GM23338 (cell line): ENCODE results near the gene HYAL1. TPM values are rescaled to one million over a fixed set of nuclear protein-coding genes. Genes with fewer than 3 reads are reported as not detected.

Source experiments
- ATAC-seq: fragments of 200-7000 bp; cut with Tn5 transposase; 3 replicates; pipeline ENCODE4 v1.9.1; 2020
- DNase-seq: peaks from one replicate; pipeline ENCODE4 v3.0.0-alpha.2; 2015; ENCODE audit warnings: low spot score
- H2AFZ ChIP-seq: fragments of 200-600 bp; sonication (generic); 2 replicates; pipeline ENCODE4 v1.8.0; 2016; ENCODE audit warnings: antibody characterized with exemption, mild to moderate bottlenecking, moderate library complexity
- H3F3A ChIP-seq: fragments of 200-600 bp; sonication (generic); replicated peaks from 2 replicates; pipeline ENCODE4 v1.8.0; 2017; ENCODE audit warnings: antibody characterized with exemption, mixed run types, low read depth
- H3K27ac ChIP-seq: fragments of 200-600 bp; sonication (generic); 2 replicates; pipeline ENCODE4 v1.6.1; 2016; ENCODE audit warnings: low read depth
- H3K27me3 ChIP-seq: fragments of 200-600 bp; sonication (generic); 2 replicates; pipeline ENCODE4 v1.8.0; 2016; ENCODE audit warnings: mild to moderate bottlenecking, mixed run types, moderate library complexity; ENCODE audit not compliant: insufficient read depth
- H3K36me3 ChIP-seq: fragments of 200-600 bp; sonication (generic); 2 replicates; pipeline ENCODE4 v1.8.0; 2016; ENCODE audit warnings: mild to moderate bottlenecking; ENCODE audit not compliant: insufficient read depth
- H3K4me1 ChIP-seq: fragments of 200-600 bp; sonication (generic); 2 replicates; pipeline ENCODE4 v1.8.0; 2016; ENCODE audit warnings: mild to moderate bottlenecking, moderate library complexity; ENCODE audit not compliant: insufficient read depth
- H3K4me2 ChIP-seq: fragments of 200-600 bp; sonication (generic); 2 replicates; pipeline ENCODE4 v1.7.1; 2017; ENCODE audit warnings: mixed run types
- H3K4me3 ChIP-seq: fragments of 200-600 bp; sonication (generic); 2 replicates; pipeline ENCODE4 v1.6.1; 2016; ENCODE audit warnings: mixed run types
- H3K79me2 ChIP-seq: fragments of 200-600 bp; sonication (generic); replicated peaks from 2 replicates; pipeline ENCODE4 v1.8.0; 2017; ENCODE audit warnings: mild to moderate bottlenecking; ENCODE audit not compliant: insufficient read depth
- H3K9me2 ChIP-seq: fragments of 200-600 bp; sonication (generic); 2 replicates; pipeline ENCODE4 v1.8.0; 2017; ENCODE audit not compliant: insufficient read depth
- H4K20me1 ChIP-seq: fragments of 200-600 bp; sonication (generic); replicated peaks from 2 replicates; pipeline ENCODE4 v1.8.0; 2017; ENCODE audit warnings: mild to moderate bottlenecking; ENCODE audit not compliant: insufficient read depth
- H3K27ac Mint-ChIP-seq: 2 replicates; pipeline ENCODE4 v1.8.0; 2020; ENCODE audit warnings: inconsistent platforms, mild to moderate bottlenecking, moderate library complexity, mixed read lengths
- H3K27me3 Mint-ChIP-seq: 3 replicates; pipeline ENCODE4 v1.8.0; 2022; ENCODE audit warnings: low read depth, mild to moderate bottlenecking, moderate library complexity, mixed read lengths, inconsistent platforms; ENCODE audit not compliant: insufficient read depth, poor library complexity
- H3K36me3 Mint-ChIP-seq: 3 replicates; pipeline ENCODE4 v1.8.0; 2021; ENCODE audit warnings: low read depth, mild to moderate bottlenecking, inconsistent platforms, moderate library complexity, mixed read lengths
- H3K4me1 Mint-ChIP-seq: 3 replicates; pipeline ENCODE4 v1.8.0; 2020; ENCODE audit warnings: mild to moderate bottlenecking, inconsistent platforms, mixed read lengths
- H3K4me3 Mint-ChIP-seq: 3 replicates; pipeline ENCODE4 v1.8.0; 2021; ENCODE audit warnings: moderate library complexity, mild to moderate bottlenecking, inconsistent platforms, mixed read lengths
- H3K9me3 Mint-ChIP-seq: 3 replicates; pipeline ENCODE4 v1.8.0; 2020; ENCODE audit warnings: moderate library complexity, mild to moderate bottlenecking, inconsistent platforms, mixed read lengths
- CREB1 ChIP-seq: fragments of 250-450 bp; sonication (Bioruptor Pico); IDR thresholded peaks from 2 replicates; pipeline ENCODE4 v1.5.0; 2020; ENCODE audit warnings: low read depth, mild to moderate bottlenecking, moderate library complexity
- CTCF ChIP-seq, 2 experiments: fragments of 200-600 bp in 1 of 2; sonication (generic) in 1 of 2; conservative IDR thresholded peaks; 2 replicates each; pipeline versions ENCODE4 v1.5.1 to v1.6.1; 2016 to 2017; ENCODE audit warnings: antibody characterized with exemption in 2 of 2, low read depth in 2 of 2, mild to moderate bottlenecking in 2 of 2, moderate library complexity in 1 of 2
- EZH2 ChIP-seq: fragments of 200-600 bp; sonication (generic); IDR thresholded peaks from one replicate; pipeline ENCODE4 v1.8.0; 2017; ENCODE audit warnings: antibody characterized with exemption, mild to moderate bottlenecking, low read depth; ENCODE audit not compliant: unreplicated experiment
- EZH2phosphoT487 ChIP-seq: fragments of 200-600 bp; sonication (generic); IDR thresholded peaks from one replicate; pipeline ENCODE4 v1.8.1; 2018; ENCODE audit warnings: antibody characterized with exemption; ENCODE audit not compliant: unreplicated experiment
- JUNB ChIP-seq: IDR thresholded peaks from one replicate; pipeline ENCODE4 v1.6.1; 2016; ENCODE audit warnings: antibody characterized with exemption; ENCODE audit not compliant: unreplicated experiment
- NANOG ChIP-seq: IDR thresholded peaks from 2 replicates; pipeline ENCODE4 v1.6.1; 2016; ENCODE audit warnings: antibody characterized with exemption, borderline replicate concordance
- POLR2AphosphoS5 ChIP-seq: IDR thresholded peaks from 2 replicates; pipeline ENCODE4 v1.6.1; 2016; ENCODE audit warnings: antibody characterized with exemption, low read depth
- STAT1 ChIP-seq: IDR thresholded peaks from one replicate; pipeline ENCODE4 v1.6.1; 2016; ENCODE audit warnings: antibody characterized with exemption; ENCODE audit not compliant: unreplicated experiment
- ZNF114 ChIP-seq: fragments of 250-450 bp; sonication (Bioruptor Pico); IDR thresholded peaks from 2 replicates; pipeline ENCODE4 v1.5.0; 2020; ENCODE audit warnings: mild to moderate bottlenecking, moderate library complexity
- ZNF331 ChIP-seq: fragments of 250-450 bp; sonication (Bioruptor Pico); IDR thresholded peaks from 2 replicates; pipeline ENCODE4 v1.5.0; 2020; ENCODE audit warnings: low read depth, mild to moderate bottlenecking, moderate library complexity
- polyA plus RNA-seq: library from polyadenylated mRNA; unstranded; fragments of >200 nt; fragmentation: Nextera tagmentation; extraction: Ambion mirVana; gene quantifications from 2 replicates; pipeline ENCODE4 v1.2.1, GENCODE V29; 2016
- total RNA-seq: library from RNA; depleted of rRNA; stranded (reverse); fragments of >200 nt; shearing (Covaris generic); gene quantifications from 2 replicates; pipeline ENCODE4 v1.2.3, GENCODE V29; 2014
- TF ChIP-seq, protein P1 (sequence below): IDR thresholded peaks from 2 replicates; pipeline ENCODE4 v1.6.1; 2016; ENCODE audit warnings: antibody characterized with exemption
- TF ChIP-seq, protein P2 (sequence below): IDR thresholded peaks from one replicate; pipeline ENCODE4 v1.6.1; 2018; ENCODE audit warnings: antibody characterized with exemption; ENCODE audit not compliant: unreplicated experiment
- TF ChIP-seq, protein P3 (sequence below): fragments of 250-450 bp; sonication (Bioruptor Pico); IDR thresholded peaks from 2 replicates; pipeline ENCODE4 v1.5.0; 2020; ENCODE audit warnings: mild to moderate bottlenecking, moderate library complexity

HYAL1 gene
- total and polyA plus RNA-seq, 2 experiments from 2014 or later: 2.1 to 5.0 TPM

DNA sequence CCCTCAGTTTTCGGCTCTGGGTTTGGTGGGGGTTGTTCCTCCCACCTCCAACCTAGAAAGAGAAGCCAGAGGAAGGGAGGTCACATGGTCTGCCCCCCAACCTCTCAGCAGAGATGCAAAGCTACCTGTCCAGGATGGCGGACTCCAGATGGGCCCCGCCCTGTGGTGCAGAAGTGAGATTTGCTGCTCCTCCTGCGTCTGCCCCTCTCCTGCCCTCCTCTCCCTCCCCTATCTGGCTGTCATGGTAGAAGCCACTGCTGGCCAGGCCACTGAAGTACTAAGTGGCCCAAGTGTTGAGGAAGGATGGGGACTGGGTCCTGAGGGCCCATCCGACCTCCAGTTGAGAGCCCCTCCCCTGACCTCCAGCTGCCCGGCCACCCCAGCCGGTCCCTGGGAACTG lies 36.5 kb downstream of the HYAL1 start:
- Histone ChIP-seq H3K4me3 (peak overlapping the region; percentile 20; the same call in 1 of the 2 replicates), H4K20me1 (no peaks in the 10 kb centered on the region), H2AFZ (no peak overlapping the region), H3K27ac (no peak overlapping the region), H3K9me2 (no peaks in the 10 kb centered on the region), H3K4me1 (peaks cover 48% of the 10 kb centered on the region), H3K27me3 (no peaks in the 10 kb centered on the region), H3K4me2 (peak overlapping the region; percentile 71; the same call in 1 of the 2 replicates), H3K36me3 (no peaks in the 10 kb centered on the region), H3F3A (0 out of 2 replicates have a peak, but pooled peaks cover 8% of the 10 kb centered on the region), H3K79me2 (no peaks in the 10 kb centered on the region)
- Mint-ChIP-seq H3K36me3 (no peaks in the 10 kb centered on the region), H3K27me3 (peaks cover 22% of the 10 kb centered on the region), H3K27ac (no peak overlapping the region), H3K4me3 (no peak overlapping the region), H3K9me3 (no peaks in the 10 kb centered on the region), H3K4me1 (peaks cover 59% of the 10 kb centered on the region)
- TF ChIP-seq EZH2 (no peak), STAT1 (no peak), CTCF (conservative IDR thresholded peaks at IDR 0.05; ENCODE audit: low read depth in 2 of 2) (no peak), ZNF114 (no peak), ZNF331 (CRISPR knock-in tag) (no peak), CREB1 (CRISPR knock-in tag) (no peak), NANOG (no peak), POLR2AphosphoS5 (no peak), JUNB (no peak), EZH2phosphoT487 (no peak)
- TF ChIP-seq, protein P1, sequence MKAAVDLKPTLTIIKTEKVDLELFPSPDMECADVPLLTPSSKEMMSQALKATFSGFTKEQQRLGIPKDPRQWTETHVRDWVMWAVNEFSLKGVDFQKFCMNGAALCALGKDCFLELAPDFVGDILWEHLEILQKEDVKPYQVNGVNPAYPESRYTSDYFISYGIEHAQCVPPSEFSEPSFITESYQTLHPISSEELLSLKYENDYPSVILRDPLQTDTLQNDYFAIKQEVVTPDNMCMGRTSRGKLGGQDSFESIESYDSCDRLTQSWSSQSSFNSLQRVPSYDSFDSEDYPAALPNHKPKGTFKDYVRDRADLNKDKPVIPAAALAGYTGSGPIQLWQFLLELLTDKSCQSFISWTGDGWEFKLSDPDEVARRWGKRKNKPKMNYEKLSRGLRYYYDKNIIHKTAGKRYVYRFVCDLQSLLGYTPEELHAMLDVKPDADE: no peak
- TF ChIP-seq, protein P2, sequence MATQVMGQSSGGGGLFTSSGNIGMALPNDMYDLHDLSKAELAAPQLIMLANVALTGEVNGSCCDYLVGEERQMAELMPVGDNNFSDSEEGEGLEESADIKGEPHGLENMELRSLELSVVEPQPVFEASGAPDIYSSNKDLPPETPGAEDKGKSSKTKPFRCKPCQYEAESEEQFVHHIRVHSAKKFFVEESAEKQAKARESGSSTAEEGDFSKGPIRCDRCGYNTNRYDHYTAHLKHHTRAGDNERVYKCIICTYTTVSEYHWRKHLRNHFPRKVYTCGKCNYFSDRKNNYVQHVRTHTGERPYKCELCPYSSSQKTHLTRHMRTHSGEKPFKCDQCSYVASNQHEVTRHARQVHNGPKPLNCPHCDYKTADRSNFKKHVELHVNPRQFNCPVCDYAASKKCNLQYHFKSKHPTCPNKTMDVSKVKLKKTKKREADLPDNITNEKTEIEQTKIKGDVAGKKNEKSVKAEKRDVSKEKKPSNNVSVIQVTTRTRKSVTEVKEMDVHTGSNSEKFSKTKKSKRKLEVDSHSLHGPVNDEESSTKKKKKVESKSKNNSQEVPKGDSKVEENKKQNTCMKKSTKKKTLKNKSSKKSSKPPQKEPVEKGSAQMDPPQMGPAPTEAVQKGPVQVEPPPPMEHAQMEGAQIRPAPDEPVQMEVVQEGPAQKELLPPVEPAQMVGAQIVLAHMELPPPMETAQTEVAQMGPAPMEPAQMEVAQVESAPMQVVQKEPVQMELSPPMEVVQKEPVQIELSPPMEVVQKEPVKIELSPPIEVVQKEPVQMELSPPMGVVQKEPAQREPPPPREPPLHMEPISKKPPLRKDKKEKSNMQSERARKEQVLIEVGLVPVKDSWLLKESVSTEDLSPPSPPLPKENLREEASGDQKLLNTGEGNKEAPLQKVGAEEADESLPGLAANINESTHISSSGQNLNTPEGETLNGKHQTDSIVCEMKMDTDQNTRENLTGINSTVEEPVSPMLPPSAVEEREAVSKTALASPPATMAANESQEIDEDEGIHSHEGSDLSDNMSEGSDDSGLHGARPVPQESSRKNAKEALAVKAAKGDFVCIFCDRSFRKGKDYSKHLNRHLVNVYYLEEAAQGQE: no peak
- TF ChIP-seq, protein P3, sequence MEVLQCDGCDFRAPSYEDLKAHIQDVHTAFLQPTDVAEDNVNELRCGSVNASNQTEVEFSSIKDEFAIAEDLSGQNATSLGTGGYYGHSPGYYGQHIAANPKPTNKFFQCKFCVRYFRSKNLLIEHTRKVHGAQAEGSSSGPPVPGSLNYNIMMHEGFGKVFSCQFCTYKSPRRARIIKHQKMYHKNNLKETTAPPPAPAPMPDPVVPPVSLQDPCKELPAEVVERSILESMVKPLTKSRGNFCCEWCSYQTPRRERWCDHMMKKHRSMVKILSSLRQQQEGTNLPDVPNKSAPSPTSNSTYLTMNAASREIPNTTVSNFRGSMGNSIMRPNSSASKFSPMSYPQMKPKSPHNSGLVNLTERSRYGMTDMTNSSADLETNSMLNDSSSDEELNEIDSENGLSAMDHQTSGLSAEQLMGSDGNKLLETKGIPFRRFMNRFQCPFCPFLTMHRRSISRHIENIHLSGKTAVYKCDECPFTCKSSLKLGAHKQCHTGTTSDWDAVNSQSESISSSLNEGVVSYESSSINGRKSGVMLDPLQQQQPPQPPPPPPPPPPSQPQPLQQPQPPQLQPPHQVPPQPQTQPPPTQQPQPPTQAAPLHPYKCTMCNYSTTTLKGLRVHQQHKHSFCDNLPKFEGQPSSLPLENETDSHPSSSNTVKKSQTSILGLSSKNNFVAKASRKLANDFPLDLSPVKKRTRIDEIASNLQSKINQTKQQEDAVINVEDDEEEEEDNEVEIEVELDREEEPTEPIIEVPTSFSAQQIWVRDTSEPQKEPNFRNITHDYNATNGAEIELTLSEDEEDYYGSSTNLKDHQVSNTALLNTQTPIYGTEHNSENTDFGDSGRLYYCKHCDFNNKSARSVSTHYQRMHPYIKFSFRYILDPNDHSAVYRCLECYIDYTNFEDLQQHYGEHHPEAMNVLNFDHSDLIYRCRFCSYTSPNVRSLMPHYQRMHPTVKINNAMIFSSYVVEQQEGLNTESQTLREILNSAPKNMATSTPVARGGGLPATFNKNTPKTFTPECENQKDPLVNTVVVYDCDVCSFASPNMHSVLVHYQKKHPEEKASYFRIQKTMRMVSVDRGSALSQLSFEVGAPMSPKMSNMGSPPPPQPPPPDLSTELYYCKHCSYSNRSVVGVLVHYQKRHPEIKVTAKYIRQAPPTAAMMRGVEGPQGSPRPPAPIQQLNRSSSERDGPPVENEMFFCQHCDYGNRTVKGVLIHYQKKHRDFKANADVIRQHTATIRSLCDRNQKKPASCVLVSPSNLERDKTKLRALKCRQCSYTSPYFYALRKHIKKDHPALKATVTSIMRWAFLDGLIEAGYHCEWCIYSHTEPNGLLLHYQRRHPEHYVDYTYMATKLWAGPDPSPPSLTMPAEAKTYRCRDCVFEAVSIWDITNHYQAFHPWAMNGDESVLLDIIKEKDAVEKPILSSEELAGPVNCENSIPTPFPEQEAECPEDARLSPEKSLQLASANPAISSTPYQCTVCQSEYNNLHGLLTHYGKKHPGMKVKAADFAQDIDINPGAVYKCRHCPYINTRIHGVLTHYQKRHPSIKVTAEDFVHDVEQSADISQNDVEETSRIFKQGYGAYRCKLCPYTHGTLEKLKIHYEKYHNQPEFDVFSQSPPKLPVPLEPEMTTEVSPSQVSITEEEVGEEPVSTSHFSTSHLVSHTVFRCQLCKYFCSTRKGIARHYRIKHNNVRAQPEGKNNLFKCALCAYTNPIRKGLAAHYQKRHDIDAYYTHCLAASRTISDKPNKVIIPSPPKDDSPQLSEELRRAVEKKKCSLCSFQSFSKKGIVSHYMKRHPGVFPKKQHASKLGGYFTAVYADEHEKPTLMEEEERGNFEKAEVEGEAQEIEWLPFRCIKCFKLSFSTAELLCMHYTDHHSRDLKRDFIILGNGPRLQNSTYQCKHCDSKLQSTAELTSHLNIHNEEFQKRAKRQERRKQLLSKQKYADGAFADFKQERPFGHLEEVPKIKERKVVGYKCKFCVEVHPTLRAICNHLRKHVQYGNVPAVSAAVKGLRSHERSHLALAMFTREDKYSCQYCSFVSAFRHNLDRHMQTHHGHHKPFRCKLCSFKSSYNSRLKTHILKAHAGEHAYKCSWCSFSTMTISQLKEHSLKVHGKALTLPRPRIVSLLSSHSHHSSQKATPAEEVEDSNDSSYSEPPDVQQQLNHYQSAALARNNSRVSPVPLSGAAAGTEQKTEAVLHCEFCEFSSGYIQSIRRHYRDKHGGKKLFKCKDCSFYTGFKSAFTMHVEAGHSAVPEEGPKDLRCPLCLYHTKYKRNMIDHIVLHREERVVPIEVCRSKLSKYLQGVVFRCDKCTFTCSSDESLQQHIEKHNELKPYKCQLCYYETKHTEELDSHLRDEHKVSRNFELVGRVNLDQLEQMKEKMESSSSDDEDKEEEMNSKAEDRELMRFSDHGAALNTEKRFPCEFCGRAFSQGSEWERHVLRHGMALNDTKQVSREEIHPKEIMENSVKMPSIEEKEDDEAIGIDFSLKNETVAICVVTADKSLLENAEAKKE: no peak
- DNase-seq (no peak), ATAC-seq (no peak)
